ENCODE data around the gene CACYBP.

The CACYBP gene

DNA sequence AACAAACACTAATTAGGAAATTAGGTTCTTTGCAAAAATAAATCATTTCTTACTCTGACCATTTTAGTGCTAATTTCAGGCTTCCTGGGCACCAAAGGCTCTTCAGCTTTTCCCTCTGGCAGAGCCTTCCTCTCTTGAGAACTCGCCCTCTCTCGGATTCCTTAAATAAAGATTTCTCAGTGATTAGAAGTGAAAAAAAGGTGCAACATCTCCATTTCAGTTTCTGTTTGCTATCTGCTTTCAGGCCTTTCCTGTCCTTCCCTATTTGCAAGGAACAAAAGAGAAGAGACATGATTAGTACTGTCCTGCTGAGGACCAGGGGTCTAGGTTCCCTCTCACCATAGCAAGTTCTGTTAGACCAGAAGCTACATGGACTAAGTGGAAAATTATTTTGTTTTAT is 27.8 kb upstream of the CACYBP start:
- TF ChIP-seq ARNTL (CRISPR knock-in tag; IDR thresholded peaks at IDR 0.05; ENCODE audit: borderline replicate concordance, low read depth) (no peak), ISL1 (CRISPR knock-in tag; IDR thresholded peaks at IDR 0.05) (no peak), TCF4 (CRISPR knock-in tag; IDR thresholded peaks at IDR 0.05; ENCODE audit: borderline replicate concordance) (no peak), ZC3H10 (CRISPR knock-in tag; IDR thresholded peaks at IDR 0.05) (no peak), TOX (CRISPR knock-in tag; IDR thresholded peaks at IDR 0.05; ENCODE audit: borderline replicate concordance) (no peak), BACH2 (CRISPR knock-in tag; IDR thresholded peaks at IDR 0.05; ENCODE audit: borderline replicate concordance) (no peak), RARB (CRISPR knock-in tag; IDR thresholded peaks at IDR 0.05) (no peak), ZFP3 (CRISPR knock-in tag; IDR thresholded peaks at IDR 0.05) (no peak), ZNF8 (CRISPR knock-in tag; IDR thresholded peaks at IDR 0.05) (no peak)
- TF ChIP-seq, protein P1, sequence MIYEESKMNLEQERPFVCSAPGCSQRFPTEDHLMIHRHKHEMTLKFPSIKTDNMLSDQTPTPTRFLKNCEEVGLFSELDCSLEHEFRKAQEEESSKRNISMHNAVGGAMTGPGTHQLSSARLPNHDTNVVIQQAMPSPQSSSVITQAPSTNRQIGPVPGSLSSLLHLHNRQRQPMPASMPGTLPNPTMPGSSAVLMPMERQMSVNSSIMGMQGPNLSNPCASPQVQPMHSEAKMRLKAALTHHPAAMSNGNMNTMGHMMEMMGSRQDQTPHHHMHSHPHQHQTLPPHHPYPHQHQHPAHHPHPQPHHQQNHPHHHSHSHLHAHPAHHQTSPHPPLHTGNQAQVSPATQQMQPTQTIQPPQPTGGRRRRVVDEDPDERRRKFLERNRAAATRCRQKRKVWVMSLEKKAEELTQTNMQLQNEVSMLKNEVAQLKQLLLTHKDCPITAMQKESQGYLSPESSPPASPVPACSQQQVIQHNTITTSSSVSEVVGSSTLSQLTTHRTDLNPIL (CRISPR knock-in tag; IDR thresholded peaks at IDR 0.05; ENCODE audit: low read depth): no peak
- TF ChIP-seq, protein P2, sequence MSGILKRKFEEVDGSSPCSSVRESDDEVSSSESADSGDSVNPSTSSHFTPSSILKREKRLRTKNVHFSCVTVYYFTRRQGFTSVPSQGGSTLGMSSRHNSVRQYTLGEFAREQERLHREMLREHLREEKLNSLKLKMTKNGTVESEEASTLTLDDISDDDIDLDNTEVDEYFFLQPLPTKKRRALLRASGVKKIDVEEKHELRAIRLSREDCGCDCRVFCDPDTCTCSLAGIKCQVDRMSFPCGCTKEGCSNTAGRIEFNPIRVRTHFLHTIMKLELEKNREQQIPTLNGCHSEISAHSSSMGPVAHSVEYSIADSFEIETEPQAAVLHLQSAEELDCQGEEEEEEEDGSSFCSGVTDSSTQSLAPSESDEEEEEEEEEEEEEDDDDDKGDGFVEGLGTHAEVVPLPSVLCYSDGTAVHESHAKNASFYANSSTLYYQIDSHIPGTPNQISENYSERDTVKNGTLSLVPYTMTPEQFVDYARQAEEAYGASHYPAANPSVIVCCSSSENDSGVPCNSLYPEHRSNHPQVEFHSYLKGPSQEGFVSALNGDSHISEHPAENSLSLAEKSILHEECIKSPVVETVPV (CRISPR knock-in tag; IDR thresholded peaks at IDR 0.05): no peak
- TF ChIP-seq, protein P3, sequence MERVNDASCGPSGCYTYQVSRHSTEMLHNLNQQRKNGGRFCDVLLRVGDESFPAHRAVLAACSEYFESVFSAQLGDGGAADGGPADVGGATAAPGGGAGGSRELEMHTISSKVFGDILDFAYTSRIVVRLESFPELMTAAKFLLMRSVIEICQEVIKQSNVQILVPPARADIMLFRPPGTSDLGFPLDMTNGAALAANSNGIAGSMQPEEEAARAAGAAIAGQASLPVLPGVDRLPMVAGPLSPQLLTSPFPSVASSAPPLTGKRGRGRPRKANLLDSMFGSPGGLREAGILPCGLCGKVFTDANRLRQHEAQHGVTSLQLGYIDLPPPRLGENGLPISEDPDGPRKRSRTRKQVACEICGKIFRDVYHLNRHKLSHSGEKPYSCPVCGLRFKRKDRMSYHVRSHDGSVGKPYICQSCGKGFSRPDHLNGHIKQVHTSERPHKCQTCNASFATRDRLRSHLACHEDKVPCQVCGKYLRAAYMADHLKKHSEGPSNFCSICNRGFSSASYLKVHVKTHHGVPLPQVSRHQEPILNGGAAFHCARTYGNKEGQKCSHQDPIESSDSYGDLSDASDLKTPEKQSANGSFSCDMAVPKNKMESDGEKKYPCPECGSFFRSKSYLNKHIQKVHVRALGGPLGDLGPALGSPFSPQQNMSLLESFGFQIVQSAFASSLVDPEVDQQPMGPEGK (CRISPR knock-in tag; IDR thresholded peaks at IDR 0.05; ENCODE audit: borderline replicate concordance): no peak
- no peak for ATAC-seq

GRCh38 chr1:174974711-174975119 is 25.0 kb upstream of the CACYBP start:
- TF ChIP-seq, protein P2 (CRISPR knock-in tag; IDR thresholded peaks at IDR 0.05): no peak
- TF ChIP-seq BACH2 (CRISPR knock-in tag; IDR thresholded peaks at IDR 0.05; ENCODE audit: borderline replicate concordance): no peak
- TF ChIP-seq ISL1 (CRISPR knock-in tag; IDR thresholded peaks at IDR 0.05): no peak
- TF ChIP-seq RARB (CRISPR knock-in tag; IDR thresholded peaks at IDR 0.05): no peak
- no peak for TF ChIP-seq TOX (CRISPR knock-in tag; IDR thresholded peaks at IDR 0.05; ENCODE audit: borderline replicate concordance)
- TF ChIP-seq GLIS3 (CRISPR knock-in tag; IDR thresholded peaks at IDR 0.05): no peak
- peak; percentile 95 for TF ChIP-seq TCF4 (CRISPR knock-in tag; IDR thresholded peaks at IDR 0.05; ENCODE audit: borderline replicate concordance)
- TF ChIP-seq, protein P3 (CRISPR knock-in tag; IDR thresholded peaks at IDR 0.05; ENCODE audit: borderline replicate concordance): no peak
- ATAC-seq: peak; percentile 37; the same call in 1 of the 3 replicates

- ATAC-seq: no peak
- TF ChIP-seq BACH2 (CRISPR knock-in tag; IDR thresholded peaks at IDR 0.05; ENCODE audit: borderline replicate concordance) (no peak), ZNF70 (CRISPR knock-in tag; IDR thresholded peaks at IDR 0.05) (no peak), ZNF565 (CRISPR knock-in tag; conservative IDR thresholded peaks at IDR 0.05; ENCODE audit: low read depth) (no peak), OSR1 (CRISPR knock-in tag; IDR thresholded peaks at IDR 0.05) (no peak), ISL1 (CRISPR knock-in tag; IDR thresholded peaks at IDR 0.05) (no peak), TSHZ2 (CRISPR knock-in tag; IDR thresholded peaks at IDR 0.05) (no peak), CSDC2 (CRISPR knock-in tag; IDR thresholded peaks at IDR 0.05) (no peak)
- TF ChIP-seq, protein P1 (CRISPR knock-in tag; IDR thresholded peaks at IDR 0.05; ENCODE audit: low read depth): no peak
- TF ChIP-seq, protein P4, sequence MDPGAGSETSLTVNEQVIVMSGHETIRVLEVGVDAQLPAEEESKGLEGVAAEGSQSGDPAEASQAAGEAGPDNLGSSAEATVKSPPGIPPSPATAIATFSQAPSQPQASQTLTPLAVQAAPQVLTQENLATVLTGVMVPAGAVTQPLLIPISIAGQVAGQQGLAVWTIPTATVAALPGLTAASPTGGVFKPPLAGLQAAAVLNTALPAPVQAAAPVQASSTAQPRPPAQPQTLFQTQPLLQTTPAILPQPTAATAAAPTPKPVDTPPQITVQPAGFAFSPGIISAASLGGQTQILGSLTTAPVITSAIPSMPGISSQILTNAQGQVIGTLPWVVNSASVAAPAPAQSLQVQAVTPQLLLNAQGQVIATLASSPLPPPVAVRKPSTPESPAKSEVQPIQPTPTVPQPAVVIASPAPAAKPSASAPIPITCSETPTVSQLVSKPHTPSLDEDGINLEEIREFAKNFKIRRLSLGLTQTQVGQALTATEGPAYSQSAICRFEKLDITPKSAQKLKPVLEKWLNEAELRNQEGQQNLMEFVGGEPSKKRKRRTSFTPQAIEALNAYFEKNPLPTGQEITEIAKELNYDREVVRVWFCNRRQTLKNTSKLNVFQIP (CRISPR knock-in tag; IDR thresholded peaks at IDR 0.05; ENCODE audit: borderline replicate concordance, low read depth): no peak
- TF ChIP-seq, protein P3 (CRISPR knock-in tag; IDR thresholded peaks at IDR 0.05; ENCODE audit: borderline replicate concordance): no peak
Observed at GRCh38 chr1:174975764-174976163, 24.0 kb upstream of the CACYBP start.

All from SK-N-SH treated with all-trans-retinoic acid at 6 μM for 48 hours (cell line).